ENCODE data around the gene ARHGAP9. TPM values are rescaled to one million over a fixed set of nuclear protein-coding genes. Genes with fewer than 3 reads are reported as not detected.

The ARHGAP9 gene
- total RNA-seq, 1 donor from 2014 or later = not detected

GRCh38 chr12:57456737-57457490 is 22.8 kb downstream of the ARHGAP9 start:
- Mint-ChIP-seq H3K27ac (no peak overlapping the region), H3K9me3 (no peaks in the 10 kb centered on the region), H3K36me3 (no peaks in the 10 kb centered on the region), H3K4me3 (no peak overlapping the region), H3K27me3 (ENCODE audit: low read depth) (peaks cover 28% of the 10 kb centered on the region), H3K4me1 (peaks cover 28% of the 10 kb centered on the region)
- DNase-seq (ENCODE audit: low spot score in 2 of 2, unreplicated experiment in 2 of 2) = no peak
- TF ChIP-seq CTCF (IDR thresholded peaks at IDR 0.05; ENCODE audit: unreplicated experiment) = no peak

- peak; percentile 36 for TF ChIP-seq CTCF (IDR thresholded peaks at IDR 0.05; ENCODE audit: unreplicated experiment)
- no peaks in the 10 kb centered on the region for H3K36me3 Mint-ChIP-seq
- no peak overlapping the region for H3K27ac Mint-ChIP-seq
- H3K4me3 Mint-ChIP-seq = peak overlapping the region; percentile 20
- peaks cover 24% of the 10 kb centered on the region for H3K4me1 Mint-ChIP-seq
- no peaks in the 10 kb centered on the region for H3K9me3 Mint-ChIP-seq
- H3K27me3 Mint-ChIP-seq (ENCODE audit: low read depth) = peaks cover 23% of the 10 kb centered on the region
- DNase-seq (ENCODE audit: low spot score in 2 of 2, unreplicated experiment in 2 of 2) = no peak
These were observed 23.4 kb downstream of the ARHGAP9 start for GRCh38 chr12:57456145-57456700.

GRCh38 chr12:57455374-57456144 is 24.1 kb downstream of the ARHGAP9 start:
- Mint-ChIP-seq H3K27me3 (ENCODE audit: low read depth) (peaks cover 19% of the 10 kb centered on the region), H3K4me1 (peaks cover 23% of the 10 kb centered on the region), H3K9me3 (no peaks in the 10 kb centered on the region), H3K36me3 (no peaks in the 10 kb centered on the region), H3K4me3 (peak overlapping the region; percentile 20), H3K27ac (no peak overlapping the region)
- no peak for TF ChIP-seq CTCF (IDR thresholded peaks at IDR 0.05; ENCODE audit: unreplicated experiment)
- DNase-seq (ENCODE audit: low spot score in 2 of 2, unreplicated experiment in 2 of 2) = no peak

GRCh38 chr12:57454566-57455373 is 24.9 kb downstream of the ARHGAP9 start, which contains the start of gene INHBE:
INHBE (plus strand) TSS chr12:57455307; CDS start chr12:57455537, 230 bp downstream.
- Mint-ChIP-seq H3K27ac (no peak within 1 kb of the TSS), H3K4me3 (peak within 1 kb of the TSS; percentile 20), H3K9me3 (no peaks in the 10 kb centered on the region), H3K27me3 (ENCODE audit: low read depth) (peaks cover 14% of the 10 kb centered on the region), H3K36me3 (no peaks in the 10 kb centered on the region), H3K4me1 (peaks cover 17% of the 10 kb centered on the region)
- DNase-seq (ENCODE audit: low spot score in 2 of 2, unreplicated experiment in 2 of 2) = no peak
- no peak for TF ChIP-seq CTCF (IDR thresholded peaks at IDR 0.05; ENCODE audit: unreplicated experiment)

- H3K36me3 Mint-ChIP-seq = no peaks in the 10 kb centered on the region
- no peak for DNase-seq (ENCODE audit: low spot score in 2 of 2, unreplicated experiment in 2 of 2)
- peaks cover 13% of the 10 kb centered on the region for H3K4me1 Mint-ChIP-seq
- peaks cover 12% of the 10 kb centered on the region for H3K27me3 Mint-ChIP-seq (ENCODE audit: low read depth)
- no peak overlapping the region for H3K27ac Mint-ChIP-seq
- no peak for TF ChIP-seq CTCF (IDR thresholded peaks at IDR 0.05; ENCODE audit: unreplicated experiment)
- no peak overlapping the region for H3K4me3 Mint-ChIP-seq
- H3K9me3 Mint-ChIP-seq = no peaks in the 10 kb centered on the region
These were observed 25.5 kb downstream of the ARHGAP9 start for GRCh38 chr12:57454213-57454565.

Measured in mesothelial cell of epicardium (in vitro differentiated cells).